H9 (cell line): ENCODE data around the gene JPT2. TPM values are rescaled to one million over a fixed set of nuclear protein-coding genes. Genes with fewer than 3 reads are reported as not detected.

Experiments used
- DNase-seq: peaks from one replicate; pipeline ENCODE4 v3.0.0-alpha.2; 2017
- H2AFZ ChIP-seq: one replicate; pipeline ENCODE4 v1.6.1; 2013; ENCODE audit warnings: mild to moderate bottlenecking, low read length, control low read depth, moderate library complexity
- H2AK5ac ChIP-seq: 2 replicates; pipeline ENCODE4 v1.6.1; 2013; ENCODE audit warnings: low read length, control low read depth, mixed read lengths; ENCODE audit not compliant: insufficient read length
- H2BK120ac ChIP-seq: one replicate; pipeline ENCODE4 v1.6.1; 2013; ENCODE audit warnings: low read depth, mild to moderate bottlenecking, low read length, control low read depth, inconsistent platforms; ENCODE audit not compliant: poor library complexity, severe bottlenecking
- H2BK12ac ChIP-seq: 2 replicates; pipeline ENCODE4 v1.6.1; 2013; ENCODE audit warnings: low read length, control low read depth, mixed read lengths, low read depth; ENCODE audit not compliant: insufficient read length
- H2BK15ac ChIP-seq: 2 replicates; pipeline ENCODE4 v1.6.1; 2013; ENCODE audit warnings: low read depth, low read length, control low read depth
- H2BK20ac ChIP-seq: one replicate; pipeline ENCODE4 v1.6.1; 2013; ENCODE audit warnings: low read depth, mild to moderate bottlenecking, low read length, control low read depth, inconsistent platforms; ENCODE audit not compliant: poor library complexity, severe bottlenecking
- H2BK5ac ChIP-seq: 2 replicates; pipeline ENCODE4 v1.6.1; 2013; ENCODE audit warnings: low read length, control low read depth, mixed read lengths; ENCODE audit not compliant: insufficient read length
- H3K14ac ChIP-seq: 2 replicates; pipeline ENCODE4 v1.6.1; 2013; ENCODE audit warnings: low read length, control low read depth; ENCODE audit not compliant: insufficient read depth
- H3K18ac ChIP-seq: 2 replicates; pipeline ENCODE4 v1.6.1; 2013; ENCODE audit warnings: low read depth, mild to moderate bottlenecking, mixed read lengths, low read length, control low read depth; ENCODE audit not compliant: insufficient read length
- H3K23ac ChIP-seq: 2 replicates; pipeline ENCODE4 v1.6.1; 2013; ENCODE audit warnings: low read length, control low read depth, mixed read lengths, low read depth; ENCODE audit not compliant: insufficient read length
- H3K23me2 ChIP-seq: 2 replicates; pipeline ENCODE4 v1.6.1; 2013; ENCODE audit warnings: low read depth, mild to moderate bottlenecking, mixed read lengths, low read length, control low read depth; ENCODE audit not compliant: insufficient read length, poor library complexity, severe bottlenecking
- H3K27ac ChIP-seq: 2 replicates; pipeline ENCODE4 v1.5.1; 2013; ENCODE audit warnings: low read length, control low read depth, mixed read lengths, low read depth; ENCODE audit not compliant: insufficient read length
- H3K27me3 ChIP-seq: 2 replicates; pipeline ENCODE4 v1.6.1; 2013; ENCODE audit warnings: low read length, control low read depth, inconsistent platforms; ENCODE audit not compliant: insufficient read depth
- H3K4ac ChIP-seq: 2 replicates; pipeline ENCODE4 v1.6.1; 2013; ENCODE audit warnings: low read depth, mild to moderate bottlenecking, control low read depth, inconsistent platforms, low read length, moderate library complexity
- H3K4me1 ChIP-seq: 2 replicates; pipeline ENCODE4 v1.6.1; 2013; ENCODE audit warnings: low read length, control low read depth, inconsistent platforms; ENCODE audit not compliant: insufficient read depth
- H3K4me2 ChIP-seq: 2 replicates; pipeline ENCODE4 v1.6.1; 2013; ENCODE audit warnings: low read length, control low read depth, mixed read lengths; ENCODE audit not compliant: insufficient read length, insufficient read depth
- H3K56ac ChIP-seq: 2 replicates; pipeline ENCODE4 v1.6.1; 2013; ENCODE audit warnings: low read depth, mild to moderate bottlenecking, mixed read lengths, low read length, control low read depth; ENCODE audit not compliant: insufficient read length
- H3K79me1 ChIP-seq: 2 replicates; pipeline ENCODE4 v1.6.1; 2013; ENCODE audit warnings: low read depth, mild to moderate bottlenecking, moderate library complexity, low read length, control low read depth, inconsistent platforms; ENCODE audit not compliant: insufficient read depth, poor library complexity, severe bottlenecking
- H3K79me2 ChIP-seq: 2 replicates; pipeline ENCODE4 v1.6.1; 2013; ENCODE audit warnings: low read length, control low read depth, inconsistent platforms; ENCODE audit not compliant: insufficient read depth
- H3K9ac ChIP-seq: 2 replicates; pipeline ENCODE4 v1.6.1; 2013; ENCODE audit warnings: low read length, control low read depth, mixed read lengths; ENCODE audit not compliant: insufficient read length; ENCODE audit errors: extremely low read depth
- H3K9me3 ChIP-seq: one replicate; pipeline ENCODE4 v1.6.1; 2013; ENCODE audit warnings: low read depth, low read length, inconsistent platforms; ENCODE audit not compliant: control insufficient read depth
- H3T11ph ChIP-seq: one replicate; pipeline ENCODE4 v1.6.1; 2013; ENCODE audit warnings: mild to moderate bottlenecking, low read length, control low read depth, inconsistent platforms
- H4K20me1 ChIP-seq: one replicate; pipeline ENCODE4 v1.6.1; 2013; ENCODE audit not compliant: control insufficient read depth, insufficient read length, insufficient read depth
- H4K5ac ChIP-seq: 2 replicates; pipeline ENCODE4 v1.6.1; 2013; ENCODE audit warnings: low read depth, mild to moderate bottlenecking, mixed read lengths, low read length, control low read depth; ENCODE audit not compliant: insufficient read length
- H4K8ac ChIP-seq: replicated peaks from 2 replicates; pipeline ENCODE4 v1.6.1; 2013; ENCODE audit warnings: low read length, control low read depth, mixed read lengths, low read depth; ENCODE audit not compliant: insufficient read length
- H4K91ac ChIP-seq: 2 replicates; pipeline ENCODE4 v1.6.1; 2013; ENCODE audit warnings: low read depth, mild to moderate bottlenecking, moderate library complexity, mixed read lengths, low read length, control low read depth; ENCODE audit not compliant: insufficient read length
- H3K27ac Mint-ChIP-seq, 3 experiments: 2 replicates in 2 of 3; 3 replicates in 1 of 3; pipeline ENCODE4 v1.8.0; 2020 to 2021; ENCODE audit warnings: mixed read lengths in 3 of 3, mild to moderate bottlenecking in 1 of 3, moderate library complexity in 1 of 3
- H3K27me3 Mint-ChIP-seq: 2 replicates; pipeline ENCODE4 v1.8.0; 2021; ENCODE audit warnings: low read depth, mild to moderate bottlenecking, moderate library complexity, mixed read lengths
- H3K36me3 Mint-ChIP-seq, 3 experiments: 2 replicates in 2 of 3; 3 replicates in 1 of 3; pipeline ENCODE4 v1.8.0; 2020 to 2021; ENCODE audit warnings: low read depth in 3 of 3, mixed read lengths in 3 of 3; ENCODE audit not compliant: insufficient read depth in 1 of 3
- H3K4me1 Mint-ChIP-seq, 2 experiments: 2 replicates each; pipeline ENCODE4 v1.8.0; 2020; ENCODE audit warnings: mixed read lengths in 2 of 2
- H3K4me3 Mint-ChIP-seq, 2 experiments: 2 replicates in 1 of 2; 3 replicates in 1 of 2; pipeline ENCODE4 v1.8.0; 2020 to 2021; ENCODE audit warnings: mild to moderate bottlenecking in 2 of 2, mixed read lengths in 2 of 2, moderate library complexity in 1 of 2
- H3K9me3 Mint-ChIP-seq, 2 experiments: 2 replicates in 1 of 2; 3 replicates in 1 of 2; pipeline ENCODE4 v1.8.0; 2020; ENCODE audit warnings: mild to moderate bottlenecking in 2 of 2, mixed read lengths in 2 of 2, moderate library complexity in 1 of 2
- WGBS: extraction: QIAGEN DNeasy Blood & Tissue Kit; methylation state at CpG from one replicate; pipeline ENCODE4 v1.1.7; 2013; ENCODE audit warnings: missing lambda C conversion rate, low lambda C conversion rate, mixed read lengths; ENCODE audit not compliant: insufficient read length; ENCODE audit errors: extremely low coverage; 5-methylcytosine and 5-hydroxymethylcytosine counted together
- total RNA-seq: library from RNA; stranded (reverse); gene quantifications from 2 replicates; pipeline ENCODE4 v1.2.1, GENCODE V29; 2021
- TF ChIP-seq, protein P1 (sequence below): fragments of 200-600 bp; sonication (generic); conservative IDR thresholded peaks from 3 replicates; pipeline ENCODE4 v1.8.0; 2021; ENCODE audit warnings: antibody characterized with exemption, mild to moderate bottlenecking

Gene JPT2
- total RNA-seq, 1 experiment from 2014 or later = 206 TPM

DNA sequence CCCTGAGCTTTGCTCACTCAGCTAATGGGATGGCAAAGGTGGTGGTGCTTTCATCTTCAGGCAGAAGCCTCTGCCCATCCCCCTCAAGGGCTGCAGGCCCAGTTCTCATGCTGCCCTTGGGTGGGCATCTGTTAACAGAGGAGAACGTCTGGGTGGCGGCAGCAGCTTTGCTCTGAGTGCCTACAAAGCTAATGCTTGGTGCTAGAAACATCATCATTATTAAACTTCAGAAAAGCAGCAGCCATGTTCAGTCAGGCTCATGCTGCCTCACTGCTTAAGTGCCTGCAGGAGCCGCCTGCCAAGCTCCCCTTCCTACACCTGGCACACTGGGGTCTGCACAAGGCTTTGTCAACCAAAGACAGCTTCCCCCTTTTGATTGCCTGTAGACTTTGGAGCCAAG is 22.2 kb downstream of the JPT2 start:
- Histone ChIP-seq H2BK15ac (no peak overlapping the region), H2AK5ac (no peak overlapping the region), H2AFZ (no peak overlapping the region), H2BK12ac (no peak overlapping the region), H3K9ac (no peak overlapping the region), H3K56ac (no peak overlapping the region), H3K4me1 (peaks cover 3% of the 10 kb centered on the region), H4K8ac (no peak overlapping the region), H3K18ac (no peak overlapping the region), H3T11ph (no peak overlapping the region), H4K91ac (no peak overlapping the region), H4K20me1 (no peaks in the 10 kb centered on the region), H2BK20ac (no peak overlapping the region), H3K23me2 (no peaks in the 10 kb centered on the region), H3K79me2 (no peaks in the 10 kb centered on the region; the same call in none of the 2 replicates), H2BK5ac (no peak overlapping the region), H3K14ac (no peak overlapping the region), H2BK120ac (no peak overlapping the region), H3K4ac (no peak overlapping the region), H3K27me3 (no peaks in the 10 kb centered on the region), H3K9me3 (no peaks in the 10 kb centered on the region), H3K79me1 (peaks cover 3% of the 10 kb centered on the region), H4K5ac (no peak overlapping the region), H3K23ac (no peak overlapping the region), H3K4me2 (no peak overlapping the region), H3K27ac (no peak overlapping the region)
- H3K27me3 Mint-ChIP-seq = 0 out of 2 replicates have a peak, but pooled peaks cover under 1% of the 10 kb centered on the region
- DNase-seq = no peak
- H3K36me3 Mint-ChIP-seq = peaks cover 31 to 81% (median 68%) of the 10 kb centered on the region in 3 experiments; a peak in 6 of 7 replicates
- H3K9me3 Mint-ChIP-seq = no peaks in the 10 kb centered on the region; a peak in 1 of 5 replicates
- WGBS = no CpG with 5 or more reads among the region's 3 CpGs
- peaks cover 5 to 15% of the 10 kb centered on the region in 2 experiments; a peak in 2 of 4 replicates for H3K4me1 Mint-ChIP-seq
- TF ChIP-seq, protein P1, sequence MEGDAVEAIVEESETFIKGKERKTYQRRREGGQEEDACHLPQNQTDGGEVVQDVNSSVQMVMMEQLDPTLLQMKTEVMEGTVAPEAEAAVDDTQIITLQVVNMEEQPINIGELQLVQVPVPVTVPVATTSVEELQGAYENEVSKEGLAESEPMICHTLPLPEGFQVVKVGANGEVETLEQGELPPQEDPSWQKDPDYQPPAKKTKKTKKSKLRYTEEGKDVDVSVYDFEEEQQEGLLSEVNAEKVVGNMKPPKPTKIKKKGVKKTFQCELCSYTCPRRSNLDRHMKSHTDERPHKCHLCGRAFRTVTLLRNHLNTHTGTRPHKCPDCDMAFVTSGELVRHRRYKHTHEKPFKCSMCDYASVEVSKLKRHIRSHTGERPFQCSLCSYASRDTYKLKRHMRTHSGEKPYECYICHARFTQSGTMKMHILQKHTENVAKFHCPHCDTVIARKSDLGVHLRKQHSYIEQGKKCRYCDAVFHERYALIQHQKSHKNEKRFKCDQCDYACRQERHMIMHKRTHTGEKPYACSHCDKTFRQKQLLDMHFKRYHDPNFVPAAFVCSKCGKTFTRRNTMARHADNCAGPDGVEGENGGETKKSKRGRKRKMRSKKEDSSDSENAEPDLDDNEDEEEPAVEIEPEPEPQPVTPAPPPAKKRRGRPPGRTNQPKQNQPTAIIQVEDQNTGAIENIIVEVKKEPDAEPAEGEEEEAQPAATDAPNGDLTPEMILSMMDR = no peak
- no peak overlapping the region for H3K27ac Mint-ChIP-seq
- no peak overlapping the region for H3K4me3 Mint-ChIP-seq
